ENCODE data around the gene YEATS2.

YEATS2 gene

GRCh38 chr3:183819831-183820230 lies 122.2 kb downstream of the YEATS2 start:
- Histone ChIP-seq H2BK15ac (replicated peaks; ENCODE audit: low read depth) (no peak overlapping the region), H2BK120ac (ENCODE audit: low read depth, low read length) (no peak overlapping the region), H4K5ac (ENCODE audit: low read length) (no peak overlapping the region), H3K18ac (ENCODE audit: low read length) (no peak overlapping the region), H3K79me2 (ENCODE audit: control insufficient read depth, insufficient read depth, low read length) (no peaks in the 10 kb centered on the region), H3K79me1 (ENCODE audit: low read length) (no peaks in the 10 kb centered on the region), H3K4me3 (ENCODE audit: low read length) (no peak overlapping the region), H3K9ac (ENCODE audit: low read length) (no peak overlapping the region), H2BK5ac (ENCODE audit: low read length) (no peak overlapping the region), H3K56ac (ENCODE audit: low read length) (no peak overlapping the region), H3K27ac (ENCODE audit: low read depth, low read length) (no peak overlapping the region), H3K4me1 (ENCODE audit: control insufficient read depth, low read depth, low read length) (no peaks in the 10 kb centered on the region), H3K4me2 (ENCODE audit: low read length) (no peak overlapping the region), H3K27me3 (ENCODE audit: insufficient read depth, low read length, poor library complexity) (no peaks in the 10 kb centered on the region), H4K8ac (ENCODE audit: low read depth, low read length) (no peak overlapping the region), H2AK5ac (ENCODE audit: low read length) (no peak overlapping the region), H3K4ac (ENCODE audit: low read depth, low read length) (no peak overlapping the region), H3K23ac (ENCODE audit: low read length) (no peak overlapping the region), H3K36me3 (ENCODE audit: control insufficient read depth, insufficient read depth, low read length) (no peaks in the 10 kb centered on the region)
- no peak for DNase-seq
- WGBS (ENCODE audit: extremely low coverage, insufficient coverage, low lambda C conversion rate): no CpG with 5 or more reads among the region's 6 CpGs

- peak; percentile 60 for DNase-seq
These were observed 125.0 kb downstream of the YEATS2 start for GRCh38 chr3:183822631-183823030.

DNA sequence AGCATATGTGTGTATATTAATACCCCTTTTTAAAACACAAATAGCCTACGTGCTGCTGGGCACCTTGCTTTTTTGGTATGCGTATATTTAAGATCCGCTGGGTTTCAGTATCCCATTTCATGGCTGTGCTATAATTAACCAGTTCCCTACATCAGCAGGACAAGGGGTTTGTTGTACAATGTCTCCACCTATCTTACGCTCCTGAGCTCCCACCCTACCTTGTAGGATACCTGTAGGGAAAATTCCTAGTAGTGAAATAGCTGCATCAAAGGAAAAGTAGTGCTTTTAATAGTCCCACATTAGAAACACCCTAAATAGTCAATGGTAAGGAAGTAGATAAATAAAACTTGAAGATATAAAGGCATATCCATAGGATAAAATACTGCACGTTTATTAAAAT lies 126.4 kb downstream of the YEATS2 start:
- no peak for DNase-seq
- Histone ChIP-seq H3K9ac (ENCODE audit: low read length) (no peak overlapping the region), H2BK15ac (replicated peaks; ENCODE audit: low read depth) (no peak overlapping the region), H3K36me3 (ENCODE audit: control insufficient read depth, insufficient read depth, low read length) (no peaks in the 10 kb centered on the region), H4K8ac (ENCODE audit: low read depth, low read length) (no peak overlapping the region), H3K27ac (ENCODE audit: low read depth, low read length) (no peak overlapping the region), H4K5ac (ENCODE audit: low read length) (no peak overlapping the region), H2BK120ac (ENCODE audit: low read depth, low read length) (no peak overlapping the region), H3K4me1 (ENCODE audit: control insufficient read depth, low read depth, low read length) (no peaks in the 10 kb centered on the region), H2AK5ac (ENCODE audit: low read length) (no peak overlapping the region), H2BK5ac (ENCODE audit: low read length) (no peak overlapping the region), H3K79me2 (ENCODE audit: control insufficient read depth, insufficient read depth, low read length) (no peaks in the 10 kb centered on the region), H3K56ac (ENCODE audit: low read length) (no peak overlapping the region), H3K4me3 (ENCODE audit: low read length) (no peak overlapping the region), H3K79me1 (ENCODE audit: low read length) (no peaks in the 10 kb centered on the region), H3K18ac (ENCODE audit: low read length) (no peak overlapping the region), H3K23ac (ENCODE audit: low read length) (no peak overlapping the region), H3K27me3 (ENCODE audit: insufficient read depth, low read length, poor library complexity) (no peaks in the 10 kb centered on the region), H3K4ac (ENCODE audit: low read depth, low read length) (no peak overlapping the region), H3K4me2 (ENCODE audit: low read length) (no peak overlapping the region)
- WGBS (ENCODE audit: extremely low coverage, insufficient coverage, low lambda C conversion rate): no CpG with 5 or more reads among the region's 5 CpGs

More at GRCh38 chr3:183822631-183823030, 125.0 kb downstream of the YEATS2 start:
- no peak overlapping the region for H2BK15ac ChIP-seq (replicated peaks; ENCODE audit: low read depth)
- H3K36me3 ChIP-seq (ENCODE audit: control insufficient read depth, insufficient read depth, low read length): no peaks in the 10 kb centered on the region
- H3K27ac ChIP-seq (ENCODE audit: low read depth, low read length): no peak overlapping the region
- no peak overlapping the region for H3K18ac ChIP-seq (ENCODE audit: low read length)
- no peak overlapping the region for H2BK5ac ChIP-seq (ENCODE audit: low read length)
- H3K4me3 ChIP-seq (ENCODE audit: low read length): no peak overlapping the region
- H4K8ac ChIP-seq (ENCODE audit: low read depth, low read length): no peak overlapping the region
- no peaks in the 10 kb centered on the region for H3K79me1 ChIP-seq (ENCODE audit: low read length)
- H4K5ac ChIP-seq (ENCODE audit: low read length): no peak overlapping the region
- H3K79me2 ChIP-seq (ENCODE audit: control insufficient read depth, insufficient read depth, low read length): no peaks in the 10 kb centered on the region
- no peak overlapping the region for H2AK5ac ChIP-seq (ENCODE audit: low read length)
- H3K4ac ChIP-seq (ENCODE audit: low read depth, low read length): no peak overlapping the region
- H3K56ac ChIP-seq (ENCODE audit: low read length): no peak overlapping the region
- H3K27me3 ChIP-seq (ENCODE audit: insufficient read depth, low read length, poor library complexity): no peaks in the 10 kb centered on the region
- no peak overlapping the region for H3K23ac ChIP-seq (ENCODE audit: low read length)
- H3K4me1 ChIP-seq (ENCODE audit: control insufficient read depth, low read depth, low read length): no peaks in the 10 kb centered on the region
- WGBS (ENCODE audit: extremely low coverage, insufficient coverage, low lambda C conversion rate): no CpG with 5 or more reads among the region's 13 CpGs
- H3K9ac ChIP-seq (ENCODE audit: low read length): no peak overlapping the region
- H2BK120ac ChIP-seq (ENCODE audit: low read depth, low read length): no peak overlapping the region
- H3K4me2 ChIP-seq (ENCODE audit: low read length): no peak overlapping the region

GRCh38 chr3:183824761-183825455 lies 127.3 kb downstream of the YEATS2 start:
- no peak overlapping the region for H3K27ac ChIP-seq (ENCODE audit: low read depth, low read length)
- H3K79me2 ChIP-seq (ENCODE audit: control insufficient read depth, insufficient read depth, low read length): no peaks in the 10 kb centered on the region
- no peak overlapping the region for H3K4ac ChIP-seq (ENCODE audit: low read depth, low read length)
- H3K4me2 ChIP-seq (ENCODE audit: low read length): peak overlapping the region; percentile 93
- H3K27me3 ChIP-seq (ENCODE audit: insufficient read depth, low read length, poor library complexity): no peaks in the 10 kb centered on the region
- H3K56ac ChIP-seq (ENCODE audit: low read length): peak overlapping the region; percentile 89
- H2AK5ac ChIP-seq (ENCODE audit: low read length): no peak overlapping the region
- no peak overlapping the region for H4K5ac ChIP-seq (ENCODE audit: low read length)
- no peak overlapping the region for H3K18ac ChIP-seq (ENCODE audit: low read length)
- peak overlapping the region; percentile 50 for H3K4me3 ChIP-seq (ENCODE audit: low read length)
- peak overlapping the region; percentile 80 for H3K9ac ChIP-seq (ENCODE audit: low read length)
- H3K4me1 ChIP-seq (ENCODE audit: control insufficient read depth, low read depth, low read length): no peaks in the 10 kb centered on the region
- no peaks in the 10 kb centered on the region for H3K36me3 ChIP-seq (ENCODE audit: control insufficient read depth, insufficient read depth, low read length)
- WGBS (ENCODE audit: extremely low coverage, insufficient coverage, low lambda C conversion rate): no CpG with 5 or more reads among the region's 88 CpGs
- peak; percentile 33 for DNase-seq
- no peaks in the 10 kb centered on the region for H3K79me1 ChIP-seq (ENCODE audit: low read length)
- H2BK120ac ChIP-seq (ENCODE audit: low read depth, low read length): no peak overlapping the region
- no peak overlapping the region for H2BK15ac ChIP-seq (replicated peaks; ENCODE audit: low read depth)
- peak overlapping the region; percentile 89 for H3K23ac ChIP-seq (ENCODE audit: low read length)
- H4K8ac ChIP-seq (ENCODE audit: low read depth, low read length): no peak overlapping the region
- no peak overlapping the region for H2BK5ac ChIP-seq (ENCODE audit: low read length)

DNA sequence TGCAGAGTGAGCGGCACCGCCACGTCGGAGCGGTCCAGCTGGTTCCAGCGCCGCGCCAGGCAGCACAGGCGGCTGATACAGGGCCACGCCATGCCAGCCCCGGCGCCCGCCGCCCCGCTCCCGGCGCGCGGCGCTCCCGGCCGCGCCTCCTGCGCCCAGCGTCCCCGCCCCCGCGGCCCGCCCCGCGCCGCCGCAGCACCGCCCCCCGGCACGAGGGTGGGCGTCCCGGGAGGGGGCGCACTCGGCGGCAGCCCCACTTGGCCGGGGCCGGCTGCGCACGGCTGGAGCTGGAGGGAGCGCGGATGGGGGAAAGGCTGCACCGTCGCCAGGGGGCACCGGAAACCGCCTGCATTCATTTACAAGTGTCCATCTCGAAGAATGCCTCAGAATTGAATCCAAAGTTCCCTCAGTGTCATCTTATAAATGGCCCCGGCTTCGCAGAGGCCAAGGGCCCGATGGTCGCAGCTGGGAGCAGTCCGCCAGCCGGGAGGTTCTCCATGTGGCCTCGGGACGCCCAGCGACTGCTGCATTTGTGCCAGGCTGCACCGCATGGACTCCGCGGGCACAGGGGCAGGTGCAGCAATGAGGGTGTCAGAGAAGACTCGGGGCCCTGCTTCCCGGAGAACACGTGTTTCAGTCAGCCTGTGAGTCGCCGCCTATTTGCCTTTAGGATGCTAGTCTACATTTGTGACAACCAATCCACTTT lies 128.0 kb downstream of the YEATS2 start, which contains the start of gene MAP6D1:
MAP6D1 (minus strand) TSS at position 122 of the 706 bp plus-strand sequence; CDS start at position 92, 30 bp downstream.
- DNase-seq: peak; percentile 83
- H3K79me2 ChIP-seq (ENCODE audit: control insufficient read depth, insufficient read depth, low read length): no peaks in the 10 kb centered on the region
- H3K4me1 ChIP-seq (ENCODE audit: control insufficient read depth, low read depth, low read length): no peaks in the 10 kb centered on the region
- peak within 1 kb of the TSS; percentile 89 for H3K23ac ChIP-seq (ENCODE audit: low read length)
- no peak within 1 kb of the TSS for H2BK15ac ChIP-seq (replicated peaks; ENCODE audit: low read depth)
- no peak within 1 kb of the TSS for H2BK5ac ChIP-seq (ENCODE audit: low read length)
- H3K56ac ChIP-seq (ENCODE audit: low read length): peak within 1 kb of the TSS; percentile 89
- no peak within 1 kb of the TSS for H2AK5ac ChIP-seq (ENCODE audit: low read length)
- peak within 1 kb of the TSS; percentile 80 for H3K9ac ChIP-seq (ENCODE audit: low read length)
- no peak within 1 kb of the TSS for H2BK120ac ChIP-seq (ENCODE audit: low read depth, low read length)
- no peak within 1 kb of the TSS for H4K8ac ChIP-seq (ENCODE audit: low read depth, low read length)
- no CpG with 5 or more reads among the region's 69 CpGs for WGBS (ENCODE audit: extremely low coverage, insufficient coverage, low lambda C conversion rate)
- no peak within 1 kb of the TSS for H3K4ac ChIP-seq (ENCODE audit: low read depth, low read length)
- peaks cover 2% of the 10 kb centered on the region for H3K36me3 ChIP-seq (ENCODE audit: control insufficient read depth, insufficient read depth, low read length)
- H3K18ac ChIP-seq (ENCODE audit: low read length): no peak within 1 kb of the TSS
- H3K27ac ChIP-seq (ENCODE audit: low read depth, low read length): no peak within 1 kb of the TSS
- no peak within 1 kb of the TSS for H4K5ac ChIP-seq (ENCODE audit: low read length)
- H3K4me2 ChIP-seq (ENCODE audit: low read length): peak within 1 kb of the TSS; percentile 93
- H3K79me1 ChIP-seq (ENCODE audit: low read length): no peaks in the 10 kb centered on the region
- peak within 1 kb of the TSS; percentile 50 for H3K4me3 ChIP-seq (ENCODE audit: low read length)
- H3K27me3 ChIP-seq (ENCODE audit: insufficient read depth, low read length, poor library complexity): no peaks in the 10 kb centered on the region

All from mesendoderm (in vitro differentiated cells).